Central memory CD4-positive, alpha-beta T cell (primary cell): ENCODE results near the gene C12orf76.
"Not testable (repeated sequence)": the region's sequence is repeated elsewhere in the genome, so short reads cannot be mapped to it uniquely, and the experiment has no call there.

Experiments used
- DNase-seq: peaks from one replicate; pipeline ENCODE4 v3.0.0; 2022

C12orf76 gene

GRCh38 chr12:110062241-110062640 is 13.9 kb upstream of the C12orf76 start:
- no peak for DNase-seq

GRCh38 chr12:110059651-110060000 is 11.3 kb upstream of the C12orf76 start:
- no peak for DNase-seq

DNA sequence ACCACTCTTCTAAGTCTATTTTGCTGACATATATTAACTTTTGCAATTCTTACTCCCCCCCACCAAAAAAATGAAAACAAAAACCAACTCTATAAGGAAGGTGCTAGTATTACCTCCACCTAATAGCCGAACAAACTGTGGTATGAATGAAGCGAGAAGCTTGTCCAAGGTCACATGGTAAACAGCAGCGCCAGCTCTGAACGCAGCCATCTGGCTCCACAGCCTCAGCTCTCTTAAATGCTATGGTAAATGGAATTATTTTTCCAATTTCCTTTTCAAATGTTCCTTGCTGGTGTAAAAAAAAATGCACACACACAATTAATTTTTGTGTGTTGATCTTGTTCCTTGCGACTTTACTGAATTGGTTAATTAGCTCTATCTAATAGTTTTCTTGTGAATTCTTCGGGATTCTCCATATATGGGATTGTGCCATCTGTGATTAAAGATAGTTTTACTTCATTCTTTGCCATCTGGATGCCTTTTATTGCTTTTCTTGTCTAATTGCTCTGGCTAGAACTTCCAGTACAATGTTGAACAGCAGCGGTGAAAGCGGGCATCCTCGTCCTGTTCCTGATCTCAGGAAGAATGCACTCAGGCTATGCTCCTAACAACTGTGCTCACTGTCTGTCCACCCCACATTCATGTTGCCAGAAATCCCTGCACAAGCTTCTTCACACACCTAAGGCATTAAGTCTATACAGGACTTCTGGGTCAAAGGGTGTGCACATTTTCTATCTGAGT is 10.7 kb upstream of the C12orf76 start:
- DNase-seq: no peak

- DNase-seq: not testable (repeated sequence)
These were observed 8.3 kb upstream of the C12orf76 start for GRCh38 chr12:110056643-110057042.

DNA sequence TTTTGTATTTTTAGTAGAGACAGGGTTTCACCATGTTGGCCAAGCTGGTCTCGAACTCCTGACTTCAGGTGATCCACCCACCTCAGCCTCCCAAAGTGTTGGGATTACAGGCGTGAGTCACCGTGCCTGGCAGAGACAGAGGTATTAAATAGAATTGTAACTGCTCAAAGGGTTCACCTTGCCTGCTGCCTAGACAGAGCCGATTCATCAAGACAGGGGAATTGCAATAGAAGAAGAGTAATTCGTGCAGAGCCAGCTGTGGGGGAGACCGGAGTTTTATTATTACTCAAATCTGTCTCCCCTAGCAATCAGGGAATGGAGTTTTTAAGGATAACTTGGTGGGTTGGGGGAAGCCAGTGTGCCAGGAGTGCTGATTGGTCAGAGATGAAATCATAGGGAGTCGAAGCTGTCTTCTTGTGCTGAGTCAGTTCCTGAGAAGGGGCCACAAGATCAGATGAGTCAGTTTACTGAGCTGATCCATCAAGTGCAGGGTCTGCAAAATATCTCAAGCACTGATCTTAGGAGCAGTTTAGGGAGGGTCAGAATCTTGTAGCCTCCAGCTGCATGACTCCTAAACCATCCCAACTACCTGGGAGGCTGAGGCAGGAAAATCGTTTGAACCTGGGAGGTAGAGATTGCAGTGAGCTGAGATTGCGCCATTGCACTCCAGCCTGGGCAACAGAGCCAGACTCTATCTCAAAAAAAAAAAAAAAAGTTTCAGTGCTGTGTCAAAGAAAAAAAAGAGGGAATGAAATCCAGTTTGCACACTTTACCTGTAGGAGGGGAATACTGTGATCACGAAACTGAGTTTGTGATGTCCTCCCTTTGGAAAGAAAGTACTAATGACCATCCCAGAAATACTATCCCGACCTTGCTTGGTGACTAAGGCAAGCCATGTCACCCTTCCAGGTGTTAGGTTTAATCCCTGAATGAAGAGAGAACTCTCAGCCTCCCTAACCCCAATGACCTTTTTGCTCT is 7.3 kb upstream of the C12orf76 start:
- DNase-seq: not testable (repeated sequence)

DNA sequence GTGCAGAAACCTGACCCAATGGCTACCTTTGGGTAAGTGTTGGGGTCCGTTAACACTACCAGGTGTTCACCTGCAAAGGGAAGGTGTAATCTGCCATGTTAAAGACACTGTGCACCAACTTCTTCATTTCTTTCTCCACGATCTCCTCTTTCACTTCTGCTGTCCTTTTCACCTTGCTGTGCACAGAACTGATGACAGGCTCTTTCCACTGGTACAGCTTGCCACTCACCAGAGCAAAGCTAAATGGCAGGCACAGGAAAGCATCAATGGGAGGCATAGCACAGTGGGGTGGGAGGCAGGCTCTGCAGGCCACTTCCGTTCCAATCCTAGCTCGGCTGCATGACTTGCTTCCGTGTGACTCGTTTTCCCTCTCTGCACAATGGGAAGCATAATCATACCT is 2.6 kb upstream of the C12orf76 start:
- no peak for DNase-seq

DNA sequence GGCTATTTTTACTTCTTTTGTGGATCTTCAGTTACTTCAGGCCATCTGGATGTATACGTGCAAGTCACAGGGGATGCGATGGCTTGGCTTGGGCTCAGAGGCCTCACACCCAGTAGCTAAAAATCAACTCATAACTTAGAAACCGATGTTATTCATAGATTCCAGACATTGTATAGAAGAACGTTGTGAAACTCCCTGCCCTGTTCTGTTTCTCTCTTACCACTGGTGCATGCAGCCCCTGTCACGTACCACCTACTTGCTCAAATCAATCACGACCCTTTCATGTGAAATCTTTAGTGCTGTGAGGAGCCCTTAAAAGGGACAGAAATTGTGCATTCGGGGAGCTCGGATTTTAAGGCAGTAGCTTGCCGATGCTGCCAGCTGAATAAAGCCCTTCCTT is 1.3 kb upstream of the C12orf76 start:
- not testable (repeated sequence) for DNase-seq

DNA sequence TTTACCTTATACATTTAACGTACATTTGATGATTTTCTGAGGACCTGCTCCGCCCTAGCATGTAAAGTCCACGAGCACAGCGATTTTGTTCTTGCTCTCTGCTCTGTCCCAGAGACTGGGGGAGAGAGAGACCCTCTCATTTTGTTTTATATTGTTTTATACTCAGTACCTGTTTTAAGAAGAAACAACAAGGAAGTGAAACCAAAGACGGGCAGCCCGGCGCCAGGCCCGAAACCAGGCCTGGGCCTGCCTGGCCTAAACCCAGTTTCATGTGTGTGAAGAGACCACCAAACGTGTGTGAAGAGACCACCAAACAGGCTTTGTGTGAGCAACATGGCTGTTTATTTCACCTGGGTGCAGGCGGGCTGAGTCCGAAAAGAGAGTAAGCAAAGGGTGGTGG is 712 bp upstream of the C12orf76 start:
- not testable (repeated sequence) for DNase-seq

GRCh38 chr12:110047297-110047940 is 903 bp downstream of the C12orf76 start:
- no peak for DNase-seq

- DNase-seq: no peak
These were observed 1.7 kb downstream of the C12orf76 start for GRCh38 chr12:110046451-110047187.

- DNase-seq: no peak
These were observed 6.1 kb downstream of the C12orf76 start for GRCh38 chr12:110042264-110042663.

DNA sequence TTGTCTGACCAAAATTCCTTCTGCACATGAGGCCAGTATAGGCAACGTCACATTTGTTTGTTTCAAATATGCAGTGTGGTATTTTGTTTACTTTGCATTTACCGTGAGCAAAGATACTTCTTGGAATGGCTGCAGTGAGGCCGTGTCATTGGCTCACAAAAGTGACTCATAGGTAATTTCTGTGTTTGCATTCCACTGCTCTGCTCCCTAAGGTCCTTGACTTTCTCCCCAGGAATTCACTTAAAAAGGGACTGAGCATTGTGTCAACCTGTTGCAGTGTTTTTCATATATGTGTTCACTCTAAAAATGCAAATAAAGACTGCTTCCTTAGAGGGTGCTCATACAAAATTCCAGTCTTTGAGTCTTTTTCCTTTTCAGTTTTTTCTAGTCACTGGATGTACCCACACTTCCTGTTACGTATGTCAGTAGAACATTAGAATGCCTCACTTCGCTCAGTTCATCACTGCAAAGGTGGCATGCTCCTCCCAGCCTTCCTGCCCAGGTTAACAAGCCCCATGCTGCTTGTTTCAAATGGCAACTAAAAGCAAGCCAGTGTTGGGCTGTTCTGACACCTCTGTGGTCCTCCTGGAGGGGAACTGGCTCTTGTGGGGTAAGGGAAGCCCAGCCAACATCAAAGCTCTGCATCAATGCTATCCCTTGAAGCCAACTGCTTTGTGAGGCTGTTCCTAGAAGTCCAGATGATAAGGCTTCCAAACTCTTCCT is 9.1 kb downstream of the C12orf76 start:
- peak; percentile 41 for DNase-seq

GRCh38 chr12:110038741-110039084 is 9.6 kb downstream of the C12orf76 start:
- DNase-seq: no peak

DNA sequence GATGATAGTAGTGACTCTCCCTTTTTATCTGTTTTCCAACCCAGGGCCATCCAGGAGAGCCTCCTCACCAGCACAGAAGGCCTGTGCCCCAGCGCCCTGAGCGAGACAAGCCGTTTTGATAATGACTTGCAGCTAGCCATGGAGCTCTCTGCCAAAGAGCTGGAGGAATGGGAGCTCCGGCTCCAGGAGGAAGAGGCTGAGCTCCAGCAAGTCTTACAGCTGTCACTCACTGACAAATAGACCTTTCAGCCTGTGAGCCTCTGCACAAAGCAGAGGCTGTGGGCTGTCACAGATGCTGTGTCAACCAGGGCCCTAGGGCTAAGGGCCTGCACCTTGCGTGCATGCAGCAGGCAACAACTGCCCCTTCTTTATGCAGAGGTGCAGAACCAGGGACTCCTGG is 11.0 kb downstream of the C12orf76 start:
- no peak for DNase-seq

GRCh38 chr12:110035534-110036104 is 12.7 kb downstream of the C12orf76 start:
- no peak for DNase-seq

- DNase-seq: no peak
These were observed 14.4 kb downstream of the C12orf76 start for GRCh38 chr12:110033888-110034287.

DNA sequence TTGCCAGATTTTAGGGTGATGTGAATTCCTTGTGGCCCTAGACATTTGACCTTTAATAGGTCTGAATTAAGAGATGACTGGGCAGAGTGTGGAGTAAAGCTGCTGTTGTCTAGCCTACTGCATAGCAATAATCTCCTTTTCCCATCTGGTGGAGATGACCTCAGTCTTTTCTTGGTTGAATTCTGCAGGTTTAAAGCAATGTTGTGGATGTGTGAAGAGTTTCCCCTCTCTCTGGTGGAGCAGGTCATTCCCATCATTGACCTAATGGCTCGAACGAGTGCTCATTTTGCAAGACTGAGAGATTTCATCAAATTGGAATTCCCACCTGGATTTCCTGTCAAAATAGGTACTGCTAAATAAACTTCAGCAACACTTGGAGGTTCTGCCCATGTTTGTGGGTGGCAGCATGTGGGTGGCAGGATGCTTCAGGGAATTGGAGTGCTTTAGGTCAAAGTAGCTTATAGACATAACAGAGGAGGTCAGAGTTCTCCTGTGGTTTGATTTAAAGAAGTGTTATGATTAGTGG is 19.0 kb downstream of the C12orf76 start:
- no peak for DNase-seq

DNA sequence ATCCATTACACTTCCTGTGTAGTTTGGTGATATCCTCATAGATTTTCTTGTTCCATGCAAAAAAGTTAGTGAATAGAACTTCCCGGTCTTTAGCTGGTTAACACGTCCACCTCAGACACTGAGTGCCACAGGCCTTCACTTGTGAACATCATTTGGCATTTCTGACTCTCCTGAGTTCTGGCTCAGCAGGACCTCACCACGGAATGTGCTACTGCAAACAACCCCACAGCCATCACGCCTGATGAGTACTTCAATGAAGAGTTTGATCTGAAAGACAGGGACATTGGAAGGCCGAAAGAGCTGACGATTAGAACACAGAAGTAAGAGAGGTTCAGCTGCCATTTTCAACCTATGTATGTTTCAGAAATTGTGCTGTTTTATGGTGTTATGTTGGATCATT is 20.0 kb downstream of the C12orf76 start:
- DNase-seq: no peak

DNA sequence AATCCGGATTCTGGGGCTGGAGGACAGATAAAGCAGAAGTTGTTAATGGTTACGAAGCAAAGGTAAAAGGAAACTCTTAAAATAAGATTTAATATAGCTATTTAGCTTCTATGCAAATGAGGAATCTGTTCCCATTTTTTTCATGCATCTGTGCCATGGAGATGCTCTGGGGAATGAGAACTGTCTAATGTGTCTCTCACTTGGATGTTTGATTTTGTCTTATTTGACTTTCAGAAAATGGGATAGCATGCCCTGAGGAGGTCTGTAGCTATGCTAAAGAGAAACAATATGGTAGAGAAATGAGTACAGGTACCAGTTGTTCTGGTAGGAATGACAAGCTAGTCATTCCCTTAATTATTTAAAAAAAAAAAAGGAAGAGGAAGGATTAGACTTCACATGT is 24.3 kb downstream of the C12orf76 start:
- no peak for DNase-seq

DNA sequence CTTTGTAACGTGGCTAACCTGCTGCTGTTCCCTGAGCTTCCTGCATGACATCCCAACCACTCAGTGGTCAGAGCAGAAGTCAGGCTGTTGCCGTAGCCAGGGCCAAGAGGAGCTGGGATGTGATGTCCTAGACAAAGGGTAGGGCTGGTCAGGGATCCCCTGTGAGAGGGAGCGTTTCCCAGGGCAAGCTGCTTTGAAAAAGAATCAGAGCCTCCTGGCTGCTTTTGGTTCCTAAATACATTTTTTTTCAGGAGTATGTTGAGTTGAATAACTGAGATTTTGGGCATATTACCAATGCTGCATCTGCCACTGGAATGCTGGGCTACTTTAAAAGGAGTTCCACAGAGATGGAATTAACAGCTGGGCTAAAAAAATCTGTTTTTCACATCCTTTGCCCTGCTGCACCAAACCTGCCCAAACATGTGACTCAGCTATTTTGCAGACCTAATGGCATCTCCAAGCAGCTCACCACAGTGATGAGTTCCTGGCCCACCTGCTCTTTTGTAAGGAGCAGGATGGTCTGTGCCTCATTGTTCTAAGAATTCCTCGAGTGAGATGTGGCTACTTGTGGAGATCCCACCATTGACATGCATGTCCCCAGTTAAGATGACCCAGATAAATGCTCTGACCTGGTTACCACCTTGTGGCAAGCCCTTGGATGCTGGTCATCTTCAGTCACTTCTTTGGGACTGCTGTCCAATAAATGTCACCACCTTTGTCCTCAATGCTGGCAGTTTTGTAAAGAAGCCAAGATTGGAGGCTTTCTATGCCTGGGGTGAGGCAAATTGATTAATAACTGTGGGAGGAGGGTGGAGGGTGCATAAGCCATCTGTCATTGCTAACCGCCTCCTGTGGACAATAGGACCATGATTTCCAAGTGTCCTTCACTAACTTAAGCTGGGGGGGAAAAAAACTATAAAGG is 25.0 kb downstream of the C12orf76 start:
- no peak for DNase-seq
